Measurements from ENCODE around the gene PCNT. TPM values are rescaled to one million over a fixed set of nuclear protein-coding genes. Genes with fewer than 3 reads are reported as not detected.
"Not testable (repeated sequence)": the region's sequence is repeated elsewhere in the genome, so short reads cannot be mapped to it uniquely, and the experiment has no call there.

PCNT gene
- total and polyA plus RNA-seq, 10 of the 15 experiments (the other 5 are each of a cell fraction or from before 2014, with no cell fraction given), result 2.9 to 39.6 (median 20.5) TPM

GRCh38 chr21:46448108-46448507 lies 124.2 kb downstream of the PCNT start:
- H2AFZ ChIP-seq (ENCODE audit: control insufficient read depth, low read depth, low read length), result no peak overlapping the region
- in situ Hi-C loops (cut with MboI) (no loop called here), intact Hi-C loops (cut with micrococcal nuclease; ENCODE audit: unreplicated experiment) (no loop called here)
- no peak for ATAC-seq
- TF ChIP-seq CEBPZ (IDR thresholded peaks at IDR 0.05; ENCODE audit: low read depth, low read length) (no peak), ZNF384 (IDR thresholded peaks at IDR 0.05; ENCODE audit: borderline replicate concordance, low read depth, low read length) (no peak)
- FAIRE-seq, result no peak
- no peaks in the 10 kb centered on the region; the same call in 2 of the 3 replicates for H3K9me3 ChIP-seq (replicated peaks; ENCODE audit: control insufficient read depth, insufficient read depth, low read length)
- BruUV-seq (replicated peaks), result no TSS peak
- H3K79me2 ChIP-seq (ENCODE audit: control insufficient read depth, insufficient read depth, low read length), result no peaks in the 10 kb centered on the region
- H3K4me1 ChIP-seq (ENCODE audit: control insufficient read depth, insufficient read depth, low read length), result no peaks in the 10 kb centered on the region
- ChIA-PET RAD21 (ENCODE audit: unreplicated experiment) (no interaction called here), POLR2A (no interaction called here), CTCF (no interaction called here), SMC1A (ENCODE audit: uncharacterized antibody, unreplicated experiment) (no interaction called here)
- 96% methylated on average over 5 of the region's 5 CpGs for WGBS (ENCODE audit: insufficient coverage, insufficient replicate concordance, low lambda C conversion rate, missing lambda C conversion rate)
- no peak overlapping the region for H3K27ac ChIP-seq (ENCODE audit: control insufficient read depth, insufficient read depth)
- no peak overlapping the region for H3K9ac ChIP-seq (ENCODE audit: control insufficient read depth, insufficient read depth, low read length)
- no peaks in the 10 kb centered on the region for H3K27me3 ChIP-seq (replicated peaks in 1 of 2; ENCODE audit: control insufficient read depth in 2 of 2, insufficient read depth in 2 of 2, low read length in 1 of 2)
- peaks cover under 1 to 10% of the 10 kb centered on the region in 2 experiments; a peak in 3 of 4 replicates for H3K36me3 ChIP-seq (ENCODE audit: control insufficient read depth in 2 of 2, insufficient read depth in 2 of 2, low read length in 1 of 2)
- no peak overlapping the region for H3K4me3 ChIP-seq
- H3K4me2 ChIP-seq (ENCODE audit: control insufficient read depth, insufficient read depth), result no peak overlapping the region
- no peak for DNase-seq (ENCODE audit: low read depth, low spot score)
- H4K20me1 ChIP-seq (ENCODE audit: control insufficient read depth, insufficient read depth), result no peaks in the 10 kb centered on the region

DNA sequence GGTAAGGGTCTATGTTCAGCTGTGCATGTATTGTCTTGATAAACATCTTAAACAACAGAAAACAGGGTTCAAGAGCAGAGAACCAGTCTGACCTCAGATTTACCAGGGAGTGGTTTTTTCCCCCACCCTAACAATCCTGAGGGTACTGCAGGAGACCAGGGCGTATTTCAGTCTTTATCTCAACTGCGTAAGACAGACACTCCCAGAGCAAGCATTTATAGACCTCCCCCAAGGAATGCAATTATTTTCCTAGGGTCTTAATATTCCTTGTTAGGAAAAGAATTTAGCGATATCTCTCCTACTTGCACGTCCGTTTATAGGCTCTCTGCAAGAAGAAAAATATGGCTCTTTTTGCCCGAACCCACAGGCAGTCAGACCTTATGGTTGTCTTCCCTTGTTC lies 124.9 kb downstream of the PCNT start:
- ATAC-seq; FAIRE-seq; H3K79me2 ChIP-seq (ENCODE audit: control insufficient read depth, insufficient read depth, low read length): not testable (repeated sequence)

More for the DNA sequence above, 124.9 kb downstream of the PCNT start:
- H3K27ac ChIP-seq (ENCODE audit: control insufficient read depth, insufficient read depth); H3K9me3 ChIP-seq (replicated peaks; ENCODE audit: control insufficient read depth, insufficient read depth, low read length); BruUV-seq (replicated peaks); in situ Hi-C loops (cut with MboI); H3K27me3 ChIP-seq (replicated peaks in 1 of 2; ENCODE audit: control insufficient read depth in 2 of 2, insufficient read depth in 2 of 2, low read length in 1 of 2); RAD21 ChIA-PET (ENCODE audit: unreplicated experiment); DNase-seq (ENCODE audit: low read depth, low spot score); H3K4me2 ChIP-seq (ENCODE audit: control insufficient read depth, insufficient read depth); H3K9ac ChIP-seq (ENCODE audit: control insufficient read depth, insufficient read depth, low read length); H3K4me1 ChIP-seq (ENCODE audit: control insufficient read depth, insufficient read depth, low read length); H2AFZ ChIP-seq (ENCODE audit: control insufficient read depth, low read depth, low read length); CTCF ChIA-PET; H4K20me1 ChIP-seq (ENCODE audit: control insufficient read depth, insufficient read depth); intact Hi-C loops (cut with micrococcal nuclease; ENCODE audit: unreplicated experiment); H3K4me3 ChIP-seq; SMC1A ChIA-PET (ENCODE audit: uncharacterized antibody, unreplicated experiment); POLR2A ChIA-PET: not testable (repeated sequence)
- WGBS (ENCODE audit: insufficient coverage, insufficient replicate concordance, low lambda C conversion rate, missing lambda C conversion rate), result 97% methylated on average over 6 of the region's 6 CpGs
- H3K36me3 ChIP-seq (ENCODE audit: control insufficient read depth in 2 of 2, insufficient read depth in 2 of 2, low read length in 1 of 2), result peaks cover 0 to 11% of the 10 kb centered on the region in 2 experiments; a peak in 2 of 4 replicates
- peak; percentile 73; the same call in 1 of the 2 replicates for TF ChIP-seq ZBTB33 (IDR thresholded peaks at IDR 0.05)
